Measurements from ENCODE around the gene ITPRID2. TPM values are rescaled to one million over a fixed set of nuclear protein-coding genes. Genes with fewer than 3 reads are reported as not detected.

ITPRID2 gene
- total and polyA plus RNA-seq, 2 of the 8 experiments (the other 6 are each of a cell fraction or from before 2014, with no cell fraction given): 1.9 to 12.6 TPM

DNA sequence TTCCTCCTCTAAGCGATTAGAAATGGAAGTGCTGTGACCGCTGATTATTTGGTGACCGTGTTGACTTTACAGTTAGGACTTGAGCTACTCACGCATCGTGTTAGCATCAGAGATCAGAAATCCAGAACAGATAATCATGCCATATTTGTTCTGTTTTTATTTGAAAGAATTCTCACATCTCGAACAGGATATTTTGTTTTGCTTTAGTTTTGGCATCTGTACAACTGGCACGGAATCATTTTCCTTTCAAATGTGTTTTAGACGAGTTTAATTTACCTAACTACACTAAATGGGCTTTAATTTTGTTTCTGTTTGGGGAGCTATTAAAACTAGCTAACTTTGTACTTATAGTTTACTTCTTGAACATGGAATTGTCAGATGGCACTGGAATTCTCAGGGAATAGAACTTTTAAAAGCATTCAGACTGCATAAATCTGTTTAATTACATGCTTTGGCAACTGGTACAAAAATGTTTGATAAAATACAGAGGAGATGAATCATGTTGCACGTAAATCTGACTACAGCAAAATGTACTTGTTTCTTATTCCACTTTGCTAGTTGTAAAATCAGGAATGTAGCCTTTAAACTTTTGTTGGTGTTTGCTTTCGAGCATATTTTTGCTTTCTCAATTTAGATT, 1.4 kb downstream of the ITPRID2 start:
- 27% methylated on average over 10 of the region's 10 CpGs; no CpG with 5 or more reads in 1 of the 2 experiments for WGBS, 2 experiments (ENCODE audit: extremely low coverage in 1 of 2, insufficient coverage in 1 of 2, insufficient read length in 1 of 2, insufficient replicate concordance in 2 of 2, low coverage in 1 of 2, low lambda C conversion rate in 2 of 2, missing lambda C conversion rate in 1 of 2)
- no peak overlapping the region for H2BK120ac ChIP-seq (replicated peaks; ENCODE audit: low read depth, low read length)
- no peak overlapping the region for H4K91ac ChIP-seq (replicated peaks; ENCODE audit: insufficient read length, low read length)
- peak overlapping the region; percentile 74; the same call in 1 of the 2 replicates for H3K18ac ChIP-seq (ENCODE audit: extremely low read depth, low read length)
- H2BK5ac ChIP-seq (ENCODE audit: low read depth, low read length): no peak overlapping the region
- H4K20me1 ChIP-seq (replicated peaks in 1 of 2; ENCODE audit: control insufficient read depth in 1 of 2, insufficient read depth in 2 of 2, low read length in 2 of 2): no peaks in the 10 kb centered on the region
- H3K36me3 ChIP-seq (ENCODE audit: control insufficient read depth in 2 of 4, insufficient read depth in 4 of 4, low read length in 3 of 4): no peaks in the 10 kb centered on the region
- DNase-seq (ENCODE audit: low read depth in 1 of 2, low spot score in 2 of 2): no peak
- H3K9ac ChIP-seq (replicated peaks in 1 of 4; ENCODE audit: extremely low read depth in 1 of 4, low read depth in 3 of 4, low read length in 3 of 4): peak overlapping the region; percentile 34 to 48 (median 42); a peak in 5 of 7 replicates
- H3K9me3 ChIP-seq (ENCODE audit: insufficient read depth in 2 of 2, low read depth in 1 of 2, low read length in 1 of 2): no peaks in the 10 kb centered on the region
- H2BK12ac ChIP-seq (ENCODE audit: low read depth, low read length): no peak overlapping the region
- H3K4me3 ChIP-seq (ENCODE audit: extremely low read depth in 1 of 4, insufficient read depth in 2 of 4, low read depth in 3 of 4, low read length in 4 of 4): peak overlapping the region; percentile 72 to 84 (median 76)
- H3K4me2 ChIP-seq (ENCODE audit: insufficient read depth in 1 of 2, low read depth in 2 of 2, low read length in 2 of 2): peak overlapping the region; percentile 87 to 93
- peaks cover 0 to 4% (median 0%) of the 10 kb centered on the region in 4 experiments; a peak in 2 of 7 replicates for H3K4me1 ChIP-seq (replicated peaks in 1 of 4; ENCODE audit: control insufficient read depth in 3 of 4, insufficient read depth in 4 of 4, low read length in 3 of 4)
- no peak overlapping the region for H4K8ac ChIP-seq (ENCODE audit: extremely low read depth, insufficient read depth, low read length)
- no peak overlapping the region for H3K4ac ChIP-seq (replicated peaks; ENCODE audit: insufficient read length, low read depth, low read length)
- H3K27me3 ChIP-seq (replicated peaks in 1 of 4; ENCODE audit: control insufficient read depth in 3 of 4, extremely low read depth in 1 of 4, insufficient read depth in 3 of 4, low read length in 3 of 4): no peaks in the 10 kb centered on the region; a peak in 2 of 7 replicates
- no peak overlapping the region for H3K23ac ChIP-seq (ENCODE audit: insufficient read length)
- no peaks in the 10 kb centered on the region for H3K79me2 ChIP-seq (ENCODE audit: control insufficient read depth in 1 of 2, insufficient read depth in 2 of 2, low read length in 2 of 2)
- no peak overlapping the region for H3K14ac ChIP-seq (ENCODE audit: insufficient read length)
- ChIA-PET POLR2A (ENCODE audit: partially characterized antibody) (no interaction called here), CTCF (ENCODE audit: partially characterized antibody) (interaction anchor here (0.7 to 4.2 kb wide), 3 partner anchors 11 to 150 kb away, joined by 3 to 31 read pairs (median 3); no protein-coding TSS in a partner anchor)
- no peak overlapping the region for H2BK20ac ChIP-seq (ENCODE audit: low read length)
- H3K27ac ChIP-seq (ENCODE audit: low read depth, low read length): no peak overlapping the region
- H4K5ac ChIP-seq (ENCODE audit: insufficient read length, low read depth, low read length): no peak overlapping the region
- H2AK5ac ChIP-seq (ENCODE audit: low read depth, low read length): no peak overlapping the region
- TF ChIP-seq BACH1 (IDR thresholded peaks at IDR 0.05; ENCODE audit: low read length) (no peak), TAF1 (IDR thresholded peaks at IDR 0.05; ENCODE audit: low read depth, low read length) (0 out of 2 replicates have a peak, but pooled peaks have one; percentile 20)
- no peaks in the 10 kb centered on the region for H3K79me1 ChIP-seq (ENCODE audit: low read depth, low read length)
- no peak overlapping the region for H3K56ac ChIP-seq (replicated peaks; ENCODE audit: insufficient read length, low read depth, low read length)
- no peak overlapping the region for H2BK15ac ChIP-seq (ENCODE audit: low read length)
- peaks cover 8% of the 10 kb centered on the region for H3K23me2 ChIP-seq (ENCODE audit: low read depth, low read length)
- FAIRE-seq: no peak
- H2AFZ ChIP-seq (ENCODE audit: low read length): peak overlapping the region; percentile 97

All from H1 (cell line).